HCT116 (cell line): ENCODE measurements around the gene CTCFL. TPM values are rescaled to one million over a fixed set of nuclear protein-coding genes. Genes with fewer than 3 reads are reported as not detected.

Experiments
- ATAC-seq: fragments of 200-7000 bp; cut with Tn5 transposase; 2 replicates; pipeline ENCODE4 v1.9.1; 2020; ENCODE audit warnings: mild to moderate bottlenecking, moderate library complexity
- BruUV-seq: library from RNA; stranded (reverse); fragments of 400-500 nt; replicated peaks from 2 replicates; lab custom pipeline; 2021; lab: Mats Ljungman, UMichigan
- CTCF ChIA-PET: fragments of 300-600 bp; sonication (Branson Sonifier 250); formaldehyde crosslinking; loops from one replicate; lab custom pipeline; 2021; ENCODE audit warnings: antibody characterized with exemption; lab: Charles Lee
- POLR2A ChIA-PET: fragments of 300-600, 350-600 bp; sonication (Branson Sonifier 250); formaldehyde crosslinking; loops from one replicate; lab custom pipeline; 2021; ENCODE audit warnings: antibody characterized with exemption; lab: Charles Lee
- RAD21 ChIA-PET, 2 experiments: fragments of 300-600 bp; sonication (Branson Sonifier 250); formaldehyde crosslinking; loops; one replicate each; lab custom pipeline; 2023; ENCODE audit warnings: low total read pairs in 2 of 2; ENCODE audit not compliant: uncharacterized antibody in 2 of 2, unreplicated experiment in 2 of 2, low non-redundant PET in 1 of 2; lab: Charles Lee
- DNase-seq: peaks from one replicate; pipeline ENCODE4 v3.0.0-alpha.2; 2010; ENCODE audit warnings: low read depth, low spot score
- H2AFZ ChIP-seq: fragments of 200-600 bp; shearing (Covaris generic), sonication (generic); 2 replicates; pipeline ENCODE4 v1.6.1; 2017; ENCODE audit warnings: low read depth, mixed run types, mixed read lengths, antibody characterized with exemption, low read length; ENCODE audit not compliant: poor library complexity, severe bottlenecking
- H3K27ac ChIP-seq: 2 replicates; pipeline ENCODE4 v1.5.1; 2012; ENCODE audit warnings: low read depth, low read length
- H3K27me3 ChIP-seq: fragments of 200-600 bp; sonication (generic); 2 replicates; pipeline ENCODE4 v1.6.1; 2016; ENCODE audit warnings: mixed run types, low read length, mixed read lengths; ENCODE audit not compliant: insufficient read depth
- H3K36me3 ChIP-seq, 2 experiments: fragments of 200-500 bp in 1 of 2; fragments of 200-600 bp in 1 of 2; sonication (Bioruptor generic) in 1 of 2; sonication (generic) in 1 of 2; 2 replicates each; pipeline versions ENCODE4 v1.5.1 to v1.6.1; 2014 to 2016; ENCODE audit warnings: low read length in 2 of 2, inconsistent platforms in 1 of 2, mixed read lengths in 1 of 2, mixed run types in 1 of 2; ENCODE audit not compliant: insufficient read depth in 2 of 2, control insufficient read depth in 1 of 2
- H3K4me1 ChIP-seq, 2 experiments: fragments of 200-600 bp in 1 of 2; sonication (generic) in 1 of 2; 2 replicates each; pipeline versions ENCODE4 v1.5.1 to v1.6.1; 2012 to 2017; ENCODE audit warnings: low read length in 2 of 2, inconsistent platforms in 1 of 2, mild to moderate bottlenecking in 1 of 2, mixed read lengths in 1 of 2, mixed run types in 1 of 2, moderate library complexity in 1 of 2; ENCODE audit not compliant: insufficient read depth in 2 of 2, control insufficient read depth in 1 of 2
- H3K4me2 ChIP-seq: fragments of 200-600 bp; sonication (generic); 2 replicates; pipeline ENCODE4 v1.6.1; 2017; ENCODE audit warnings: mixed run types, low read length, mixed read lengths
- H3K4me3 ChIP-seq, 2 experiments: fragments of 200-600 bp in 1 of 2; sonication (generic) in 1 of 2; replicated peaks in 1 of 2; 2 replicates each; pipeline ENCODE4 v1.5.1; 2011 to 2016; ENCODE audit warnings: low read length in 2 of 2, control low read depth in 1 of 2, low read depth in 1 of 2, mild to moderate bottlenecking in 1 of 2, mixed read lengths in 1 of 2, mixed run types in 1 of 2
- H3K79me2 ChIP-seq: fragments of 200-600 bp; sonication (generic); 2 replicates; pipeline ENCODE4 v1.6.1; 2017; ENCODE audit warnings: mild to moderate bottlenecking, mixed run types, low read length, moderate library complexity, mixed read lengths; ENCODE audit not compliant: insufficient read depth
- H3K9ac ChIP-seq: fragments of 200-600 bp; sonication (generic); 2 replicates; pipeline ENCODE4 v1.6.1; 2016; ENCODE audit warnings: low read length, mixed read lengths
- H3K9me2 ChIP-seq: fragments of 200-600 bp; sonication (generic), shearing (Covaris generic); 2 replicates; pipeline ENCODE4 v1.6.1; 2017; ENCODE audit warnings: mixed run types, mild to moderate bottlenecking, moderate library complexity; ENCODE audit not compliant: insufficient read depth
- H3K9me3 ChIP-seq, 2 experiments: fragments of 200-500 bp in 1 of 2; fragments of 200-600 bp in 1 of 2; sonication (Bioruptor generic) in 1 of 2; sonication (generic) in 1 of 2; 2 replicates each; pipeline ENCODE4 v1.6.1; 2014 to 2017; ENCODE audit warnings: low read length in 2 of 2, mixed read lengths in 2 of 2, inconsistent platforms in 1 of 2, low read depth in 1 of 2, mild to moderate bottlenecking in 1 of 2, mixed run types in 1 of 2, moderate library complexity in 1 of 2; ENCODE audit not compliant: control insufficient read depth in 1 of 2, insufficient read depth in 1 of 2
- H4K20me1 ChIP-seq: fragments of 200-600 bp; sonication (generic), shearing (Covaris generic); 2 replicates; pipeline ENCODE4 v1.6.1; 2017; ENCODE audit warnings: mixed run types, mild to moderate bottlenecking, moderate library complexity; ENCODE audit not compliant: insufficient read depth
- EGR1 ChIP-seq: IDR thresholded peaks from 2 replicates; pipeline ENCODE4 v1.6.1; 2012; ENCODE audit warnings: low read depth
- ELF1 ChIP-seq: IDR thresholded peaks from 2 replicates; pipeline ENCODE4 v1.6.1; 2012; ENCODE audit warnings: low read depth, borderline replicate concordance
- EZH2 ChIP-seq: fragments of 200-600 bp; sonication (generic); IDR thresholded peaks from 2 replicates; pipeline ENCODE4 v1.6.1; 2017; ENCODE audit warnings: antibody characterized with exemption, mixed run types
- EZH2phosphoT487 ChIP-seq: fragments of 200-600 bp; IDR thresholded peaks from 2 replicates; pipeline ENCODE4 v1.6.1; 2018; ENCODE audit warnings: antibody characterized with exemption, borderline replicate concordance
- FOSL1 ChIP-seq: IDR thresholded peaks from 2 replicates; pipeline ENCODE4 v1.6.1; 2012; ENCODE audit warnings: low read depth
- JUND ChIP-seq: IDR thresholded peaks from 2 replicates; pipeline ENCODE4 v1.6.1; 2012
- POLR2A ChIP-seq: IDR thresholded peaks from 2 replicates; pipeline ENCODE4 v1.7.0; 2011; ENCODE audit warnings: borderline replicate concordance; ENCODE audit not compliant: insufficient read depth, insufficient read length; ENCODE audit errors: extremely low read depth
- RAD21 ChIP-seq: IDR thresholded peaks from 2 replicates; pipeline ENCODE4 v1.6.1; 2012; ENCODE audit warnings: low read depth, mild to moderate bottlenecking
- SP1 ChIP-seq: IDR thresholded peaks from 2 replicates; pipeline ENCODE4 v1.6.1; 2012; ENCODE audit warnings: low read depth
- SRF ChIP-seq: IDR thresholded peaks from 2 replicates; pipeline ENCODE4 v1.6.1; 2012; ENCODE audit warnings: low read depth
- ZNF274 ChIP-seq: fragments of 200-500 bp; sonication (Bioruptor generic); IDR thresholded peaks from 2 replicates; pipeline ENCODE4 v1.6.1; 2014; ENCODE audit warnings: mild to moderate bottlenecking, low read depth, low read length, inconsistent platforms
- intact Hi-C: fragments of 100-400 bp; cut with micrococcal nuclease; formaldehyde crosslinking; loops from 2 replicates; pipeline ENCODE4 v1.10.0; 2022
- total RNA-seq: library from RNA; stranded (reverse); gene quantifications from one replicate; pipeline ENCODE4 v1.2.1, GENCODE V29; 2021; ENCODE audit not compliant: unreplicated experiment
- TF ChIP-seq, protein P1 (sequence below): IDR thresholded peaks from 2 replicates; pipeline ENCODE4 v1.6.1; 2012
- TF ChIP-seq, protein P2 (sequence below), 3 experiments: fragments of 200-600 bp in 1 of 3; sonication (generic) in 1 of 3; IDR thresholded peaks in 2 of 3; conservative IDR thresholded peaks in 1 of 3; 2 replicates each; pipeline ENCODE4 v1.5.1; 2012 to 2017; ENCODE audit warnings: low read depth in 2 of 3, low read length in 2 of 3, antibody characterized with exemption in 1 of 3, borderline replicate concordance in 1 of 3, control low read depth in 1 of 3, mild to moderate bottlenecking in 1 of 3, mixed read lengths in 1 of 3, mixed run types in 1 of 3, moderate library complexity in 1 of 3; ENCODE audit not compliant: insufficient read depth in 1 of 3

The CTCFL gene
- total RNA-seq, 1 experiment from 2014 or later, result 0.34 TPM

DNA sequence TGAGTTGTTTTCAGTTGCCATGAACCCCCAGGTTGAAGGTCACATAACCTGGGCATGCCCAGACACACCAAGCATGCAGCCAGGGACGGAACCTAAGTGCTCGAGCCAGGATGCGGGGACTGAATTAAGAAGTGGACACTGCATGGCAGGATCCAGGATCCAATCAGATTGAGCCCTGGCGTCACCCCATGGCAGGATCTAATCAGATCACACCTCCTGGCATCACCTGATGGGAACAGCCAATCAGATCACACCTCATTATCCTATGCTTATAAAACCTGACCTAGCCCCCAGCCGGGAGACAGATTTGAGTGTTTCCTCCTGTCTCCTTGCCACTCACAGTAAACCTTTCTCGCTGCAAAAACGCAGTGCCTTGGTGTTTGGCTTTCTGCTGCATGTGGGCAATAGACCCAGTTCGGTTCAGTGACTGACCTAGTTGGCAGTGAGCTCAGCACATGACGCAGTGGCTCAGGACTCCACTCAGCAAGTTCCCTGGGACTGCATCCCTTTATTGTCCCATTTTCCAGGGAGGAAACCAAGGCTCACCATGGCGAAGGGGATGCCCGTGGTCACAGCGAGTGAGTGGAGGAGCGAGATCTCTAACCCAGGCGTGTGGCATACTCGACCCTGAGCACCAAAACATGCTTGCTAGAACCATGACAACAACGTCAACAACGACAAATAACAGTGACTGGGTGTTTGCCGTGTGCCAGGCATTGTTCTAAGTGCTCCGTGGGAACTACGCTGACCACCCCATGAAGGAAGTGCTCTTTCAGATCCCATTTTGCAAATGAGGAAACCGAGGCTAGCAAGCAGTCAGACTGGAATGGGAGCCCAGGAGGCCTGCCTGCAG lies 67.5 kb downstream of the CTCFL start:
- Histone ChIP-seq H3K36me3 (no peaks in the 10 kb centered on the region), H3K4me1 (peaks cover 0 to 5% of the 10 kb centered on the region in 2 experiments; a peak in 1 of 4 replicates), H3K9me3 (no peaks in the 10 kb centered on the region; a peak in 1 of 4 replicates), H3K9me2 (no peaks in the 10 kb centered on the region), H3K4me3 (no peak overlapping the region), H3K4me2 (no peak overlapping the region), H3K27me3 (no peaks in the 10 kb centered on the region), H4K20me1 (no peaks in the 10 kb centered on the region), H2AFZ (no peak overlapping the region), H3K79me2 (no peaks in the 10 kb centered on the region), H3K27ac (no peak overlapping the region), H3K9ac (no peak overlapping the region)
- intact Hi-C loops, result no loop called here
- no TSS peak for BruUV-seq
- no peak for DNase-seq
- CTCF ChIA-PET, result no interaction called here
- ATAC-seq, result no peak
- POLR2A ChIA-PET, result no interaction called here
- RAD21 ChIA-PET, result no interaction called here
- TF ChIP-seq FOSL1, result no peak
- no peak for TF ChIP-seq ZNF274
- TF ChIP-seq POLR2A, result no peak
- no peak for TF ChIP-seq EGR1
- TF ChIP-seq, protein P1, sequence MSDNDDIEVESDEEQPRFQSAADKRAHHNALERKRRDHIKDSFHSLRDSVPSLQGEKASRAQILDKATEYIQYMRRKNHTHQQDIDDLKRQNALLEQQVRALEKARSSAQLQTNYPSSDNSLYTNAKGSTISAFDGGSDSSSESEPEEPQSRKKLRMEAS, result no peak
- no peak for TF ChIP-seq RAD21
- no peak for TF ChIP-seq EZH2
- TF ChIP-seq JUND, result no peak
- TF ChIP-seq EZH2phosphoT487, result no peak
- TF ChIP-seq, protein P2, sequence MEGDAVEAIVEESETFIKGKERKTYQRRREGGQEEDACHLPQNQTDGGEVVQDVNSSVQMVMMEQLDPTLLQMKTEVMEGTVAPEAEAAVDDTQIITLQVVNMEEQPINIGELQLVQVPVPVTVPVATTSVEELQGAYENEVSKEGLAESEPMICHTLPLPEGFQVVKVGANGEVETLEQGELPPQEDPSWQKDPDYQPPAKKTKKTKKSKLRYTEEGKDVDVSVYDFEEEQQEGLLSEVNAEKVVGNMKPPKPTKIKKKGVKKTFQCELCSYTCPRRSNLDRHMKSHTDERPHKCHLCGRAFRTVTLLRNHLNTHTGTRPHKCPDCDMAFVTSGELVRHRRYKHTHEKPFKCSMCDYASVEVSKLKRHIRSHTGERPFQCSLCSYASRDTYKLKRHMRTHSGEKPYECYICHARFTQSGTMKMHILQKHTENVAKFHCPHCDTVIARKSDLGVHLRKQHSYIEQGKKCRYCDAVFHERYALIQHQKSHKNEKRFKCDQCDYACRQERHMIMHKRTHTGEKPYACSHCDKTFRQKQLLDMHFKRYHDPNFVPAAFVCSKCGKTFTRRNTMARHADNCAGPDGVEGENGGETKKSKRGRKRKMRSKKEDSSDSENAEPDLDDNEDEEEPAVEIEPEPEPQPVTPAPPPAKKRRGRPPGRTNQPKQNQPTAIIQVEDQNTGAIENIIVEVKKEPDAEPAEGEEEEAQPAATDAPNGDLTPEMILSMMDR (IDR thresholded peaks at IDR 0.05 in 2 of 3, conservative IDR thresholded peaks at IDR 0.05 in 1 of 3; ENCODE audit: borderline replicate concordance in 1 of 3, insufficient read depth in 1 of 3, low read depth in 2 of 3, low read length in 2 of 3), result no peak
- TF ChIP-seq SRF, result no peak
- TF ChIP-seq ELF1, result no peak
- TF ChIP-seq SP1, result no peak
